NB4 (cell line): ENCODE data around the gene STX3.

ENCODE experiments used
- CTCF ChIP-seq: IDR thresholded peaks from one replicate; pipeline ENCODE4 v1.5.1; 2012; ENCODE audit warnings: low read depth, low read length
- MAX ChIP-seq: IDR thresholded peaks from 2 replicates; pipeline ENCODE4 v1.6.1; 2011; ENCODE audit warnings: low read depth, low read length
- MYC ChIP-seq: IDR thresholded peaks from 2 replicates; pipeline ENCODE4 v1.6.1; 2011; ENCODE audit warnings: low read depth, low read length
- POLR2A ChIP-seq: IDR thresholded peaks from 2 replicates; pipeline ENCODE4 v1.6.1; 2011; ENCODE audit warnings: mild to moderate bottlenecking; ENCODE audit not compliant: insufficient read length; ENCODE audit errors: extremely low read depth

- TF ChIP-seq MAX = no peak
- no peak for TF ChIP-seq CTCF
- no peak for TF ChIP-seq POLR2A
- TF ChIP-seq MYC = no peak
These were observed 39.2 kb downstream of the STX3 start for GRCh38 chr11:59794417-59794816.
